Thymus (tissue), 11 donors: ENCODE measurements around the gene FAM98C. TPM values are rescaled to one million over a fixed set of nuclear protein-coding genes. Genes with fewer than 3 reads are reported as not detected.
"Not testable (repeated sequence)": the region's sequence is repeated elsewhere in the genome, so short reads cannot be mapped to it uniquely, and the experiment has no call there.

Experiments used
- DNase-seq, 9 donors: peaks; one replicate each; pipeline ENCODE4 v3.0.0-alpha.2; 2013; ENCODE audit warnings: low spot score in 9 of 9, low read depth in 6 of 9, missing footprints in 1 of 9
- H3K27ac ChIP-seq, 2 donors: one replicate each; pipeline ENCODE4 v1.5.1; 2013; ENCODE audit warnings: control low read depth in 1 of 2, low read depth in 1 of 2, low read length in 1 of 2, mild to moderate bottlenecking in 1 of 2, moderate library complexity in 1 of 2
- H3K27me3 ChIP-seq, 2 donors: one replicate each; pipeline ENCODE4 v1.5.1; 2013; ENCODE audit warnings: low read length in 1 of 2; ENCODE audit not compliant: control insufficient read depth in 2 of 2, insufficient read depth in 1 of 2
- H3K36me3 ChIP-seq, 2 donors: one replicate each; pipeline ENCODE4 v1.5.1; 2013; ENCODE audit warnings: low read length in 1 of 2, mild to moderate bottlenecking in 1 of 2, moderate library complexity in 1 of 2; ENCODE audit not compliant: control insufficient read depth in 2 of 2, insufficient read depth in 2 of 2
- H3K4me1 ChIP-seq, 2 donors: one replicate each; pipeline ENCODE4 v1.5.1; 2013; ENCODE audit warnings: low read length in 2 of 2; ENCODE audit not compliant: control insufficient read depth in 2 of 2, insufficient read depth in 2 of 2
- H3K4me3 ChIP-seq, 2 donors: one replicate each; pipeline ENCODE4 v1.5.1; 2013; ENCODE audit warnings: low read length in 2 of 2, control low read depth in 1 of 2, mild to moderate bottlenecking in 1 of 2
- H3K9me3 ChIP-seq, 2 donors: one replicate each; pipeline ENCODE4 v1.5.1; 2013; ENCODE audit warnings: low read length in 1 of 2, mild to moderate bottlenecking in 1 of 2; ENCODE audit not compliant: control insufficient read depth in 2 of 2, insufficient read depth in 1 of 2
- WGBS: extraction: QIAGEN DNeasy Blood & Tissue Kit; methylation state at CpG from one replicate; pipeline ENCODE4 v1.1.7; 2013; 5-methylcytosine and 5-hydroxymethylcytosine counted together
- polyA plus RNA-seq: library from polyadenylated mRNA; stranded (reverse); fragments of 200-250 nt; gene quantifications from one replicate; pipeline ENCODE4 v1.2.3, GENCODE V29; 2013
- total RNA-seq: library from RNA; stranded (reverse); fragments of 120-200 nt; gene quantifications from one replicate; pipeline ENCODE4 v1.2.4, GENCODE V29; 2013
- donor health status: healthy.

Gene FAM98C
- total and polyA plus RNA-seq, 2 donors = 12.6 to 22.0 TPM

GRCh38 chr19:38401148-38401547, 1.7 kb upstream of the FAM98C start:
- DNase-seq = no peak
- Histone ChIP-seq H3K4me3 (no peak overlapping the region), H3K27ac (no peak overlapping the region), H3K4me1 (peaks cover 5 to 9% of the 10 kb centered on the region in 2 donors), H3K36me3 (peaks cover 2 to 8% of the 10 kb centered on the region in 2 donors), H3K9me3 (no peaks in the 10 kb centered on the region), H3K27me3 (peaks cover 22 to 38% of the 10 kb centered on the region in 2 donors)
- WGBS = 98% methylated on average over 3 of the region's 3 CpGs

- peaks cover 7 to 18% of the 10 kb centered on the region in 2 donors for H3K36me3 ChIP-seq
- peaks cover 5 to 9% of the 10 kb centered on the region in 2 donors for H3K4me1 ChIP-seq
- H3K27me3 ChIP-seq = peaks cover 8 to 23% of the 10 kb centered on the region in 2 donors
- peak overlapping the region; percentile 76 to 88 for H3K27ac ChIP-seq
- H3K9me3 ChIP-seq = no peaks in the 10 kb centered on the region
- WGBS = 5% methylated on average over 18 of the region's 18 CpGs
- no peak for DNase-seq
- peak overlapping the region; percentile 34 to 67 for H3K4me3 ChIP-seq
Measured at GRCh38 chr19:38402623-38402966, 298 bp upstream of the FAM98C start.

GRCh38 chr19:38404858-38405257, 2.0 kb downstream of the FAM98C start:
- H3K36me3 ChIP-seq = peaks cover 7 to 18% of the 10 kb centered on the region in 2 donors
- H3K4me3 ChIP-seq = no peak overlapping the region
- H3K27ac ChIP-seq = no peak overlapping the region
- WGBS = 98% methylated on average over 6 of the region's 6 CpGs
- peaks cover 5 to 9% of the 10 kb centered on the region in 2 donors for H3K4me1 ChIP-seq
- H3K9me3 ChIP-seq = no peaks in the 10 kb centered on the region
- peaks cover 0 to 7% of the 10 kb centered on the region in 2 donors for H3K27me3 ChIP-seq
- no peak for DNase-seq

GRCh38 chr19:38405276-38405675, 2.4 kb downstream of the FAM98C start:
- H3K9me3 ChIP-seq = no peaks in the 10 kb centered on the region
- H3K27me3 ChIP-seq = peaks cover 0 to 6% of the 10 kb centered on the region in 2 donors
- WGBS = 97% methylated on average over 8 of the region's 8 CpGs
- no peak overlapping the region for H3K4me3 ChIP-seq
- H3K27ac ChIP-seq = no peak overlapping the region
- peaks cover 5 to 9% of the 10 kb centered on the region in 2 donors for H3K4me1 ChIP-seq
- peaks cover 7 to 18% of the 10 kb centered on the region in 2 donors for H3K36me3 ChIP-seq
- DNase-seq = no peak

- no peak for DNase-seq
Measured at GRCh38 chr19:38409631-38410133, 6.8 kb downstream of the FAM98C start.

GRCh38 chr19:38410407-38410806, 7.5 kb downstream of the FAM98C start:
- H3K4me3 ChIP-seq, DNase-seq, H3K4me1 ChIP-seq, H3K27me3 ChIP-seq, H3K9me3 ChIP-seq, H3K27ac ChIP-seq: not testable (repeated sequence)
- H3K36me3 ChIP-seq = peaks cover 4 to 12% of the 10 kb centered on the region in 2 donors
- whole genome bisulfite sequencing = 93% methylated on average over 6 of the region's 6 CpGs

More at GRCh38 chr19:38409631-38410133, 6.8 kb downstream of the FAM98C start:
- no peaks in the 10 kb centered on the region for H3K9me3 ChIP-seq
- WGBS = 96% methylated on average over 7 of the region's 7 CpGs
- peaks cover 0 to under 1% of the 10 kb centered on the region in 2 donors for H3K27me3 ChIP-seq
- H3K36me3 ChIP-seq = peaks cover 7 to 18% of the 10 kb centered on the region in 2 donors
- no peak overlapping the region for H3K27ac ChIP-seq
- no peak overlapping the region for H3K4me3 ChIP-seq
- no peaks in the 10 kb centered on the region for H3K4me1 ChIP-seq

- peaks cover 4 to 10% of the 10 kb centered on the region in 2 donors for H3K36me3 ChIP-seq
- no peaks in the 10 kb centered on the region for H3K9me3 ChIP-seq
- no peak overlapping the region for H3K27ac ChIP-seq
- WGBS = 95% methylated on average over 13 of the region's 13 CpGs
- no peaks in the 10 kb centered on the region for H3K4me1 ChIP-seq
- DNase-seq = no peak
- H3K27me3 ChIP-seq = peaks cover 0 to 2% of the 10 kb centered on the region in 2 donors
- no peak overlapping the region for H3K4me3 ChIP-seq
Measured at GRCh38 chr19:38411041-38411712, 8.3 kb downstream of the FAM98C start.

- DNase-seq, H3K4me1 ChIP-seq, H3K36me3 ChIP-seq, H3K4me3 ChIP-seq, H3K27ac ChIP-seq, H3K27me3 ChIP-seq, H3K9me3 ChIP-seq: not testable (repeated sequence)
- 98% methylated on average over 5 of the region's 5 CpGs for WGBS
Measured at GRCh38 chr19:38411898-38412297, 9.0 kb downstream of the FAM98C start.

GRCh38 chr19:38412491-38412890, 9.6 kb downstream of the FAM98C start:
- no peak for DNase-seq
- H3K9me3 ChIP-seq = no peaks in the 10 kb centered on the region

More at GRCh38 chr19:38412491-38412890, 9.6 kb downstream of the FAM98C start:
- Histone ChIP-seq H3K27me3 (peaks cover under 1 to 2% of the 10 kb centered on the region in 2 donors), H3K36me3 (no peaks in the 10 kb centered on the region), H3K4me1 (peaks cover 0 to 2% of the 10 kb centered on the region in 2 donors), H3K4me3 (no peak overlapping the region), H3K27ac (no peak overlapping the region)
- 97% methylated on average over 8 of the region's 8 CpGs for WGBS
